ENCODE data around the gene ELAPOR2.

The ELAPOR2 gene

DNA sequence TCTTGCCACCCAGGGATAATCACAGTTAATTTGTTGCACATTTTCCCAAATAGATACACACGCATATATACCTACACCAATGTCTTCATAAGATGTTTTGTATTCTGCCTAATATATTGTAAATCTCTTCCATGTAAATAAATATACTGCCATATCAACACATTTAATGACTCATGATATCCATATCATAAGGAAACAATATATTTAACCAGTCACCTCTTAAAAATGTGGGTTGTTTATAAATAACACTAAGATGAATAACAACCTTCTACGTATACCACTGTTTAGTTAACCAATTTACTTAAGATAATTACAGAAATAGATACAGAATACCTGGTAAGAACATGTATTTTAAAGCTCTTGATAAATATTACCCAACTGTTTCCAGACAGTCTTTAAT lies 38.2 kb downstream of the ELAPOR2 start:
- no peak for TF ChIP-seq CTCF (IDR thresholded peaks at IDR 0.05; ENCODE audit: low read depth, low read length, missing control alignments)

DNA sequence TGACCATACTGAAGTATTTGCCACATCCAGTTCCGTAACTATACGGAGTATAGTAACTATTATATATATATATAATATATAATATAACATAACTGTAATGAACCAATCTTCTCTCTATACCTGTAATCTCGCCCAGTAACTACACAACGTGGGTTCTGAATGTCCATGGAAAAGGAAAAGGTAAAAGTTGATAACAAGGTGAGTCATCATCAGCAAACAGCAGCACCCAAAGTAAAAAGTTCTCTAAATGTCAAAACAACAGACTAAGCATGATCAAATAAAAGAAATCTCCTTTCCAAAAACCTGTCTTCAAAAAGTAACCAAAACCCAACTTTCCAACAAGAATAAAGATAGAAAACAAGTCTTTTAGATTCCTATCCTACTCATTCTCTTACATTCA lies 42.8 kb downstream of the ELAPOR2 start:
- TF ChIP-seq CTCF (IDR thresholded peaks at IDR 0.05; ENCODE audit: low read depth, low read length, missing control alignments): no peak
- DNase-seq (ENCODE audit: extremely low read depth, low read depth): no peak
- H3K4me3 ChIP-seq (replicated peaks; ENCODE audit: low read depth, low read length): no peak overlapping the region

More for the DNA sequence above, 38.2 kb downstream of the ELAPOR2 start:
- DNase-seq (ENCODE audit: extremely low read depth, low read depth): no peak
- no peak overlapping the region for H3K4me3 ChIP-seq (replicated peaks; ENCODE audit: low read depth, low read length)

DNA sequence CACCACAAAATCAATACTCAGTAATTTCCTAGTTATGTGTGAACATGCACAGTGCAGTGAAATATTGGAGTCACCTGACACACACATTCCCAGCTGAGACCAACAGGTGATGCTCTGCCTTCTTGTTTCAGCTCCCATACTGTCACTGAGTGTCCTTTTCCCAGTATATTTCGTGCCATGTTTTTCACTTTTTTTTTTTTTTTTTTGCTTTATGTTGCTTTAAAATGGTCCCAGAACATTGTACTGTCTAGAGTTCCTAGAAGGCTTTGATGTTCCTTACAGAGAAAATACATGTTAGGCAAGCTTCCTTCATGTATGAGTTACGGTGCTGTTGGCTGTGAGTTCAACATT lies 45.6 kb downstream of the ELAPOR2 start:
- no peak overlapping the region for H3K4me3 ChIP-seq (replicated peaks; ENCODE audit: low read depth, low read length)
- no peak for DNase-seq (ENCODE audit: extremely low read depth, low read depth)
- no peak for TF ChIP-seq CTCF (IDR thresholded peaks at IDR 0.05; ENCODE audit: low read depth, low read length, missing control alignments)

GRCh38 chr7:87013136-87013839 lies 46.2 kb downstream of the ELAPOR2 start:
- no peak for DNase-seq (ENCODE audit: extremely low read depth, low read depth)
- TF ChIP-seq CTCF (IDR thresholded peaks at IDR 0.05; ENCODE audit: low read depth, low read length, missing control alignments): no peak
- H3K4me3 ChIP-seq (replicated peaks; ENCODE audit: low read depth, low read length): no peak overlapping the region

Measured in HFF-Myc (cell line).